GM12873 (cell line): ENCODE data around the gene DST.

ENCODE experiments used
- TF ChIP-seq, protein P1 (sequence below): IDR thresholded peaks from 2 replicates; pipeline ENCODE4 v1.5.1; 2012; ENCODE audit warnings: low read depth, mild to moderate bottlenecking, moderate library complexity, low read length, control low read depth; ENCODE audit not compliant: insufficient read depth; ENCODE audit errors: missing control alignments

DST gene

GRCh38 chr6:56644366-56644765 lies 1.7 kb upstream of the DST start:
- TF ChIP-seq, protein P1, sequence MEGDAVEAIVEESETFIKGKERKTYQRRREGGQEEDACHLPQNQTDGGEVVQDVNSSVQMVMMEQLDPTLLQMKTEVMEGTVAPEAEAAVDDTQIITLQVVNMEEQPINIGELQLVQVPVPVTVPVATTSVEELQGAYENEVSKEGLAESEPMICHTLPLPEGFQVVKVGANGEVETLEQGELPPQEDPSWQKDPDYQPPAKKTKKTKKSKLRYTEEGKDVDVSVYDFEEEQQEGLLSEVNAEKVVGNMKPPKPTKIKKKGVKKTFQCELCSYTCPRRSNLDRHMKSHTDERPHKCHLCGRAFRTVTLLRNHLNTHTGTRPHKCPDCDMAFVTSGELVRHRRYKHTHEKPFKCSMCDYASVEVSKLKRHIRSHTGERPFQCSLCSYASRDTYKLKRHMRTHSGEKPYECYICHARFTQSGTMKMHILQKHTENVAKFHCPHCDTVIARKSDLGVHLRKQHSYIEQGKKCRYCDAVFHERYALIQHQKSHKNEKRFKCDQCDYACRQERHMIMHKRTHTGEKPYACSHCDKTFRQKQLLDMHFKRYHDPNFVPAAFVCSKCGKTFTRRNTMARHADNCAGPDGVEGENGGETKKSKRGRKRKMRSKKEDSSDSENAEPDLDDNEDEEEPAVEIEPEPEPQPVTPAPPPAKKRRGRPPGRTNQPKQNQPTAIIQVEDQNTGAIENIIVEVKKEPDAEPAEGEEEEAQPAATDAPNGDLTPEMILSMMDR, result no peak

DNA sequence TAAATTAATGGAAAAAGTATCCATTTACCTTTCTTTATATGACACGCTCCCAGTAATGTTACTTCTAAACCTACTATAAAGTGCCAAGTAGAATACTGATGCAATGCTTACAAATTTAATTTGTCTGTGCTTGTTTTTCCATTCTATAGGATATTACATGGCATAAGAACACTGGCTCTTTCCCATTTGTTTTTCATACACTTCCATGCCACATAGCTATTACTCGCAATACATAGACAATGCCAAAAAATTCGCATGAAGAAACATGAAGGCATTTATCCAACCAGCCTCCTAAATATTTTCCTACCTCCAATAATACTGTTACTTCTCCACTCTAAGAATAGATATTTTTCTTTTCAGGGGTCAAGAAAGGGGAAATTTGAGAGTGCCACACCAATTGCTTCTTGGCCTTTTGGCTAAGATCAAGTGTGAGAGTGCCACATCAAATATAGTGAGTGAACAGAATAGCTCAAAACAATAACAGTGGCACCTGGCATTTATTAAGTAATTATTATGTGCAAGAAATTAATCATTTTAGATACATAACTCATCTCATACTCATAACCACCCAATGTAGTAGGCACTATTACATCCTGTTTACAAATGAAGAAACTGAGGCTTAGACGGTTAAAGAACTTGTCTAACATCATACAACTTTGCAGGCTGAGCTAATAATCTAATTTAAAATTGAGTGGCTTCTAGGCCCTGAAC lies 845 bp upstream of the DST start:
- TF ChIP-seq, protein P1, result no peak

DNA sequence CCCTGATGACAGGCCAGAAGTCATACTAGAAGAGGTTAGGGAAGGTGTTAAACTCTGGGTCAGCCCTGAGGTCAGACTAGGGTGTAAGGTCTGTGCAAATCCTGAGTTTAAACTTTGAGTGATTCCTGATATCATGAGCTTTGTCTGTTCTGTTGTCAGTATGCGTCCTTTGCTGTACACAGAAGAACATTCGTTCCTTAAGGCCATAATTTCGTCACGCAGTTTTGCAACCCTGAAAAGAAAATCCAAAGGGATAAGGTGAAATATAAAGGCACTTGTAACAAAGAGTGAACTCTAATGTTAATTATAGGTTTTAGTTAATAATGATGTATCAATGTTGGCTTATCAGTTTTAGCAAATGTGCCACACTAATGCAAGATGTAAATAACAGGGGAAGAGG lies 2.3 kb downstream of the DST start:
- TF ChIP-seq, protein P1, result no peak

- TF ChIP-seq, protein P1, result no peak
Measured at GRCh38 chr6:56638760-56639159, 3.9 kb downstream of the DST start.

- TF ChIP-seq, protein P1, result peak; percentile 56
Measured at GRCh38 chr6:56637640-56638039, 5.0 kb downstream of the DST start.

DNA sequence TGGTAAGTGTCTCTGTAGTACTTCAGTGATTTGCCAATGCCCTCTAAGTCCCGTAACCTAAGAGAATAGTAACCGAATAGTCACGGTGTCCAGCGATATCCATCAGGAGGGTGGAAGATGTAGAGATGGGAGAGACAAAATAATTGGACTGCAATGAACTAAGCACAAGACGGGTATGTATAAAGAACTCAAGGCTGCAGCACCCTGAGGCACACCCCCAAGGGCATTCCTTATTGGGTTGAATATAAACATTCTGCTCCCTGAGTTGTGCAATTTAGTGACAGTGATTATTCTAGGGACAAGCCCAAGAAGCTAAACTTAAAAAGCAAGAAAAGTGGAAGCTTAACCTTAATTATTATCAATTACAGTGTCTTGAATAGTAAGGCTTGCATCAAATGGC lies 14.6 kb downstream of the DST start:
- TF ChIP-seq, protein P1, result no peak

DNA sequence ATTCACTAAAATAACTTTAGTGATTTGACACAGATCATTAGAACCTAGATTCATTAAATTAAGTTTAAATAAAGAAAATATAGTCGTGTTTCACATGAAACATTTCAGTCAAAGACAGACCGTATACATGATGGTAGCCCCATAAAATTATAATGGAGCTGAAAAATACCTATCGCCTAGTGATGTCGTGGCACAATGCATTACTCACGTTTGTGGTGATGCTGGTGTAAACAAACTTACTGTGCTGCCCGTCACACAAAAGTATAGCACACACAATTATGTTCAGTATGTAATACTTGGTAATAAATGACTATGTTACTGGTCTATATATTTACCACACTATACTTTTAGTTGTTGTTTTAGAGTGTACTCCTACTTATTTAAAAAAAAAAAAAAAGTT lies 17.3 kb downstream of the DST start:
- TF ChIP-seq, protein P1, result no peak
